Measurements from ENCODE around the gene CPLX3.

The CPLX3 gene

GRCh38 chr15:74809242-74809641 is 17.2 kb upstream of the CPLX3 start:
- H3K79me2 ChIP-seq (ENCODE audit: insufficient read depth, low read length), result no peaks in the 10 kb centered on the region
- DNase-seq, result no peak
- no peaks in the 10 kb centered on the region for H4K20me1 ChIP-seq (ENCODE audit: insufficient read depth, low read length)
- H3K27ac ChIP-seq (ENCODE audit: low read length), result no peak overlapping the region
- H3K36me3 ChIP-seq (ENCODE audit: insufficient read depth, low read length), result 0 out of 2 replicates have a peak, but pooled peaks cover 2% of the 10 kb centered on the region
- no peaks in the 10 kb centered on the region for H3K27me3 ChIP-seq (ENCODE audit: insufficient read depth, low read length, poor library complexity)
- H3K9me3 ChIP-seq (ENCODE audit: insufficient read depth, low read length, severe bottlenecking), result no peaks in the 10 kb centered on the region
- no peaks in the 10 kb centered on the region for H3K4me1 ChIP-seq (ENCODE audit: insufficient read depth, low read length)
- H3K4me3 ChIP-seq (ENCODE audit: low read depth in 1 of 2, low read length in 2 of 2), result no peak overlapping the region
- H2AFZ ChIP-seq (ENCODE audit: low read depth, low read length), result no peak overlapping the region
- ATAC-seq (ENCODE audit: insufficient read depth, low read depth), result no peak
- TF ChIP-seq CTCF (IDR thresholded peaks at IDR 0.05; ENCODE audit: borderline replicate concordance, extremely low read depth, low read length, poor library complexity, severe bottlenecking) (no peak), EZH2 (IDR thresholded peaks at IDR 0.05; ENCODE audit: borderline replicate concordance, low read depth, low read length, severe bottlenecking) (no peak)
- no peak overlapping the region for H3K9ac ChIP-seq (ENCODE audit: low read depth, low read length)
- no peak overlapping the region for H3K4me2 ChIP-seq (ENCODE audit: insufficient read depth, low read length)

- Histone ChIP-seq H3K9ac (ENCODE audit: low read depth, low read length) (no peak overlapping the region), H3K4me2 (ENCODE audit: insufficient read depth, low read length) (no peak overlapping the region), H3K9me3 (ENCODE audit: insufficient read depth, low read length, severe bottlenecking) (no peaks in the 10 kb centered on the region), H2AFZ (ENCODE audit: low read depth, low read length) (no peak overlapping the region), H3K79me2 (ENCODE audit: insufficient read depth, low read length) (no peaks in the 10 kb centered on the region), H3K27me3 (ENCODE audit: insufficient read depth, low read length, poor library complexity) (no peaks in the 10 kb centered on the region), H3K27ac (ENCODE audit: low read length) (no peak overlapping the region), H4K20me1 (ENCODE audit: insufficient read depth, low read length) (no peaks in the 10 kb centered on the region), H3K36me3 (ENCODE audit: insufficient read depth, low read length) (no peaks in the 10 kb centered on the region), H3K4me3 (ENCODE audit: low read depth in 1 of 2, low read length in 2 of 2) (no peak overlapping the region), H3K4me1 (ENCODE audit: insufficient read depth, low read length) (no peaks in the 10 kb centered on the region)
- ATAC-seq (ENCODE audit: insufficient read depth, low read depth) (no peak), DNase-seq (no peak)
- TF ChIP-seq EZH2 (IDR thresholded peaks at IDR 0.05; ENCODE audit: borderline replicate concordance, low read depth, low read length, severe bottlenecking), result no peak
- TF ChIP-seq CTCF (IDR thresholded peaks at IDR 0.05; ENCODE audit: borderline replicate concordance, extremely low read depth, low read length, poor library complexity, severe bottlenecking), result no peak
These were observed 16.5 kb upstream of the CPLX3 start for GRCh38 chr15:74809956-74810355.

GRCh38 chr15:74812533-74812932 is 13.9 kb upstream of the CPLX3 start, which contains the start of gene LMAN1L:
LMAN1L (plus strand) TSS chr15:74812835; CDS start chr15:74812855, 20 bp downstream.
- no peaks in the 10 kb centered on the region for H3K4me1 ChIP-seq (ENCODE audit: insufficient read depth, low read length)
- no peaks in the 10 kb centered on the region for H3K9me3 ChIP-seq (ENCODE audit: insufficient read depth, low read length, severe bottlenecking)
- no peak within 1 kb of the TSS for H3K4me2 ChIP-seq (ENCODE audit: insufficient read depth, low read length)
- ATAC-seq (ENCODE audit: insufficient read depth, low read depth) (no peak), DNase-seq (no peak)
- TF ChIP-seq CTCF (IDR thresholded peaks at IDR 0.05; ENCODE audit: borderline replicate concordance, extremely low read depth, low read length, poor library complexity, severe bottlenecking) (no peak), EZH2 (IDR thresholded peaks at IDR 0.05; ENCODE audit: borderline replicate concordance, low read depth, low read length, severe bottlenecking) (no peak)
- H3K36me3 ChIP-seq (ENCODE audit: insufficient read depth, low read length), result no peaks in the 10 kb centered on the region
- H3K4me3 ChIP-seq (ENCODE audit: low read depth in 1 of 2, low read length in 2 of 2), result no peak within 1 kb of the TSS
- H3K79me2 ChIP-seq (ENCODE audit: insufficient read depth, low read length), result no peaks in the 10 kb centered on the region
- H3K27me3 ChIP-seq (ENCODE audit: insufficient read depth, low read length, poor library complexity), result no peaks in the 10 kb centered on the region
- no peak within 1 kb of the TSS for H2AFZ ChIP-seq (ENCODE audit: low read depth, low read length)
- H4K20me1 ChIP-seq (ENCODE audit: insufficient read depth, low read length), result no peaks in the 10 kb centered on the region
- no peak within 1 kb of the TSS for H3K27ac ChIP-seq (ENCODE audit: low read length)
- H3K9ac ChIP-seq (ENCODE audit: low read depth, low read length), result no peak within 1 kb of the TSS

All from DND-41 (cell line).